GM18519 (cell line): ENCODE results near the gene BBS1.

ENCODE experiments used
- ATAC-seq: cut with Tn5 transposase; IDR thresholded peaks from one replicate; pipeline ENCODE4 v1.9.1; 2021; ENCODE audit warnings: mild to moderate bottlenecking, moderate library complexity; ENCODE audit not compliant: unreplicated experiment, low FRiP score

Gene BBS1

GRCh38 chr11:66476841-66477251 lies 33.6 kb upstream of the BBS1 start:
- ATAC-seq = no peak

- ATAC-seq = no peak
These were observed 32.9 kb upstream of the BBS1 start for GRCh38 chr11:66477263-66478201.

- no peak for ATAC-seq
These were observed 31.6 kb upstream of the BBS1 start for GRCh38 chr11:66478729-66479393.

- peak; percentile 13 for ATAC-seq
These were observed 30.9 kb upstream of the BBS1 start for GRCh38 chr11:66479394-66480116.

GRCh38 chr11:66480117-66480938 lies 30.1 kb upstream of the BBS1 start, which contains the start of gene DPP3:
Gene DPP3 (plus strand): TSS chr11:66480434. CDS start chr11:66482201, 1,767 bp downstream.
- ATAC-seq = peak; percentile 79

GRCh38 chr11:66484806-66485380 lies 25.5 kb upstream of the BBS1 start:
- no peak for ATAC-seq

GRCh38 chr11:66488957-66489356 lies 21.5 kb upstream of the BBS1 start:
- no peak for ATAC-seq

- no peak for ATAC-seq
These were observed 20.8 kb upstream of the BBS1 start for GRCh38 chr11:66489636-66490035.

- ATAC-seq = no peak
These were observed 19.0 kb upstream of the BBS1 start for GRCh38 chr11:66491315-66491935.

- no peak for ATAC-seq
These were observed 18.1 kb upstream of the BBS1 start for GRCh38 chr11:66492161-66492865.

- no peak for ATAC-seq
These were observed 17.3 kb upstream of the BBS1 start for GRCh38 chr11:66493130-66493529.

- ATAC-seq = no peak
These were observed 16.0 kb upstream of the BBS1 start for GRCh38 chr11:66494458-66494857.

GRCh38 chr11:66494935-66495334 lies 15.5 kb upstream of the BBS1 start:
- no peak for ATAC-seq

- no peak for ATAC-seq
These were observed 15.0 kb upstream of the BBS1 start for GRCh38 chr11:66495401-66495854.

- ATAC-seq = no peak
These were observed 13.2 kb upstream of the BBS1 start for GRCh38 chr11:66497206-66497605.

- no peak for ATAC-seq
These were observed 11.9 kb upstream of the BBS1 start for GRCh38 chr11:66498506-66498905.

- no peak for ATAC-seq
These were observed 5.1 kb upstream of the BBS1 start for GRCh38 chr11:66505276-66505816.

- ATAC-seq = no peak
These were observed 1.3 kb upstream of the BBS1 start for GRCh38 chr11:66509131-66509561.
